B cell (primary cell): ENCODE results near the gene WNT9A. TPM values are rescaled to one million over a fixed set of nuclear protein-coding genes. Genes with fewer than 3 reads are reported as not detected.

Source experiments
- ATAC-seq: fragments of 200-7000 bp; cut with Tn5 transposase; one replicate; pipeline ENCODE4 v1.10.0; 2021; ENCODE audit warnings: low read depth, mild to moderate bottlenecking, moderate number of reproducible peaks, moderate library complexity
- CTCF ChIA-PET: fragments of 350-600 bp; sonication (Branson Sonifier 250); formaldehyde crosslinking; loops from one replicate; lab custom pipeline; 2021; ENCODE audit warnings: antibody characterized with exemption, inconsistent platforms; lab: Charles Lee
- POLR2A ChIA-PET: fragments of 350-600 bp; sonication (Branson Sonifier 250); formaldehyde crosslinking; loops from one replicate; lab custom pipeline; 2021; ENCODE audit warnings: antibody characterized with exemption; lab: Charles Lee
- DNase-seq: peaks from one replicate; pipeline ENCODE4 v3.0.0; 2013
- H2AFZ ChIP-seq: 2 replicates; pipeline ENCODE4 v1.6.1; 2012; ENCODE audit warnings: mild to moderate bottlenecking, low read depth, low read length; ENCODE audit not compliant: insufficient read depth, poor library complexity, severe bottlenecking
- H3K27ac ChIP-seq, 2 donors: 1 replicate in 1 of 2; 2 replicates in 1 of 2; pipeline ENCODE4 v1.5.1; 2012 to 2013; ENCODE audit warnings: low read length in 2 of 2, mild to moderate bottlenecking in 2 of 2, moderate library complexity in 1 of 2
- H3K27me3 ChIP-seq, 4 experiments: fragments of 200-600 bp in 1 of 4; sonication (generic) in 1 of 4; replicated peaks in 1 of 4; 1 replicate in 2 of 4; 2 replicates in 2 of 4; pipeline versions ENCODE4 v1.6.1 to v1.7.0; 2013 to 2016; ENCODE audit warnings: low read length in 3 of 4, mild to moderate bottlenecking in 2 of 4, mixed read lengths in 1 of 4, moderate library complexity in 1 of 4; ENCODE audit not compliant: insufficient read depth in 4 of 4, control insufficient read depth in 3 of 4; ENCODE audit errors: control extremely low read depth in 1 of 4
- H3K36me3 ChIP-seq, 2 experiments: replicated peaks in 1 of 2; 1 replicate in 1 of 2; 2 replicates in 1 of 2; pipeline versions ENCODE4 v1.6.1 to v1.7.1; 2013; ENCODE audit warnings: low read length in 1 of 2; ENCODE audit not compliant: insufficient read depth in 2 of 2, control insufficient read depth in 1 of 2; ENCODE audit errors: control extremely low read depth in 1 of 2, extremely low read depth in 1 of 2
- H3K4me1 ChIP-seq, 2 donors: fragments of 200-600 bp in 1 of 2; sonication (generic) in 1 of 2; 1 replicate in 1 of 2; 2 replicates in 1 of 2; pipeline versions ENCODE4 v1.5.1 to v1.6.1; 2013 to 2017; ENCODE audit warnings: low read length in 2 of 2; ENCODE audit not compliant: control insufficient read depth in 2 of 2, insufficient read depth in 2 of 2
- H3K4me2 ChIP-seq: replicated peaks from 2 replicates; pipeline ENCODE3; 2012; ENCODE audit warnings: mild to moderate bottlenecking, low read depth, low read length; ENCODE audit not compliant: poor library complexity, severe bottlenecking
- H3K4me3 ChIP-seq, 5 experiments: fragments of 200-600 bp in 1 of 5; sonication (generic) in 1 of 5; 1 replicate in 3 of 5; 2 replicates in 2 of 5; pipeline versions ENCODE4 v1.5.1 to v1.7.0; 2011 to 2016; ENCODE audit warnings: low read length in 4 of 5, mild to moderate bottlenecking in 4 of 5, low read depth in 2 of 5, control low read depth in 1 of 5, moderate library complexity in 1 of 5; ENCODE audit not compliant: insufficient read depth in 1 of 5; ENCODE audit errors: control extremely low read depth in 1 of 5, extremely low read depth in 1 of 5
- H3K79me2 ChIP-seq: fragments of 200-600 bp; sonication (generic); one replicate; pipeline ENCODE4 v1.6.0; 2016; ENCODE audit warnings: low read length; ENCODE audit not compliant: control insufficient read depth, insufficient read depth
- H3K9ac ChIP-seq: fragments of 200-600 bp; sonication (generic); 2 replicates; pipeline ENCODE4 v1.6.1; 2017; ENCODE audit warnings: mild to moderate bottlenecking, low read length, moderate library complexity
- H3K9me3 ChIP-seq, 3 donors: one replicate each; pipeline versions ENCODE4 v1.6.1 to v1.7.1; 2013; ENCODE audit warnings: low read length in 2 of 3; ENCODE audit not compliant: control insufficient read depth in 2 of 3, insufficient read depth in 1 of 3; ENCODE audit errors: control extremely low read depth in 1 of 3
- H4K20me1 ChIP-seq: 2 replicates; pipeline ENCODE4 v1.6.0; 2012; ENCODE audit warnings: mild to moderate bottlenecking, low read length; ENCODE audit not compliant: insufficient read depth, control insufficient read depth, poor library complexity, severe bottlenecking
- H3K27ac Mint-ChIP-seq: one replicate; pipeline ENCODE4 v1.8.0; 2021; ENCODE audit warnings: mixed read lengths
- H3K27me3 Mint-ChIP-seq: one replicate; pipeline ENCODE4 v1.8.0; 2021; ENCODE audit warnings: mixed read lengths
- H3K4me1 Mint-ChIP-seq: one replicate; pipeline ENCODE4 v1.8.0; 2021; ENCODE audit warnings: mixed read lengths
- H3K4me3 Mint-ChIP-seq: one replicate; pipeline ENCODE4 v1.8.0; 2021; ENCODE audit warnings: mixed read lengths
- H3K9me3 Mint-ChIP-seq: one replicate; pipeline ENCODE4 v1.8.0; 2022; ENCODE audit warnings: mixed read lengths; ENCODE audit not compliant: insufficient read depth
- CTCF ChIP-seq: fragments of 200-600 bp; IDR thresholded peaks from one replicate; pipeline ENCODE4 v1.8.0; 2022; ENCODE audit warnings: antibody characterized with exemption, mild to moderate bottlenecking
- EZH2 ChIP-seq: IDR thresholded peaks from 2 replicates; pipeline ENCODE4 v1.6.1; 2012; ENCODE audit warnings: borderline replicate concordance, low read depth, mild to moderate bottlenecking, moderate library complexity, low read length; ENCODE audit not compliant: insufficient read depth, poor library complexity, severe bottlenecking
- WGBS: methylation state at CpG from one replicate; pipeline ENCODE4 v1.1.5; 2013; ENCODE audit warnings: missing lambda C conversion rate; ENCODE audit not compliant: insufficient coverage; 5-methylcytosine and 5-hydroxymethylcytosine counted together
- intact Hi-C: fragments of 100-400 bp; cut with micrococcal nuclease; formaldehyde crosslinking; loops from one replicate; pipeline ENCODE4 v1.10.0; 2022
- polyA plus RNA-seq: library from polyadenylated mRNA; depleted of rRNA; stranded (reverse); fragments of >200 nt; gene quantifications from 2 replicates; pipeline ENCODE4 v1.2.3, GENCODE V29; 2012
- total RNA-seq, 2 donors: library from RNA; stranded (reverse); fragments of 120-200 nt in 1 of 2; gene quantifications; 1 replicate in 1 of 2; 2 replicates in 1 of 2; pipeline versions ENCODE4 v1.2.3 to v1.2.4, GENCODE V29; 2013 to 2022

The WNT9A gene
- total and polyA plus RNA-seq, 2 donors (not counting 1 experiment from before 2014, with no cell fraction given), result 0.04 TPM; not detected in 1

- no peak overlapping the region for H3K27ac ChIP-seq
- H3K9ac ChIP-seq, result no peak overlapping the region
- ATAC-seq (no peak), DNase-seq (no peak)
- peaks cover 41% of the 10 kb centered on the region for H3K27me3 Mint-ChIP-seq
- H2AFZ ChIP-seq, result no peak overlapping the region
- H3K27ac Mint-ChIP-seq, result no peak overlapping the region
- no peaks in the 10 kb centered on the region for H3K9me3 Mint-ChIP-seq
- no peaks in the 10 kb centered on the region for H3K79me2 ChIP-seq
- no peaks in the 10 kb centered on the region for H4K20me1 ChIP-seq
- H3K36me3 ChIP-seq, result no peaks in the 10 kb centered on the region
- H3K4me1 Mint-ChIP-seq, result no peaks in the 10 kb centered on the region
- 93% methylated on average over 1 of the region's 2 CpGs for WGBS
- peaks cover 0 to 7% (median 2%) of the 10 kb centered on the region in 3 donors for H3K9me3 ChIP-seq
- ChIA-PET CTCF (interaction anchor here (0.5 kb wide), 1 partner anchor 16 kb away, joined by 3 read pairs; no protein-coding TSS in a partner anchor), POLR2A (no interaction called here)
- TF ChIP-seq CTCF, result no peak
- intact Hi-C loops, result no loop called here
- H3K4me3 Mint-ChIP-seq, result no peak overlapping the region
- no peak overlapping the region for H3K4me3 ChIP-seq
- no peak overlapping the region for H3K4me2 ChIP-seq
- H3K27me3 ChIP-seq, result peaks cover 0 to 15% (median 5%) of the 10 kb centered on the region in 4 experiments
- no peaks in the 10 kb centered on the region for H3K4me1 ChIP-seq
Measured at GRCh38 chr1:227958617-227959324, 11.0 kb upstream of the WNT9A start.

- no peak for TF ChIP-seq CTCF
- TF ChIP-seq EZH2, result no peak
- POLR2A ChIA-PET, result no interaction called here
- ATAC-seq, result no peak
Measured at GRCh38 chr1:227955808-227956207, 8.1 kb upstream of the WNT9A start.

More at GRCh38 chr1:227955808-227956207, 8.1 kb upstream of the WNT9A start:
- Histone ChIP-seq H3K27ac (no peak overlapping the region), H4K20me1 (no peaks in the 10 kb centered on the region), H3K9me3 (peaks cover 0 to 7% (median 2%) of the 10 kb centered on the region in 3 donors), H3K4me2 (no peak overlapping the region), H3K79me2 (no peaks in the 10 kb centered on the region), H3K36me3 (no peaks in the 10 kb centered on the region), H3K4me1 (no peaks in the 10 kb centered on the region), H3K4me3 (no peak overlapping the region), H3K27me3 (peaks cover 0 to 11% (median 5%) of the 10 kb centered on the region in 4 experiments), H3K9ac (no peak overlapping the region), H2AFZ (no peak overlapping the region)
- CTCF ChIA-PET, result interaction anchor here (5.3 kb wide), 1 partner anchor 193 kb away, joined by 45 read pairs; no protein-coding TSS in a partner anchor
- intact Hi-C loops, result loop anchor here (2.0 kb wide), 1 partner anchor 475 kb away; no protein-coding TSS in a partner anchor
- H3K4me1 Mint-ChIP-seq, result no peaks in the 10 kb centered on the region
- no peak overlapping the region for H3K27ac Mint-ChIP-seq
- H3K4me3 Mint-ChIP-seq, result no peak overlapping the region
- H3K9me3 Mint-ChIP-seq, result no peaks in the 10 kb centered on the region
- H3K27me3 Mint-ChIP-seq, result peaks cover 39% of the 10 kb centered on the region
- DNase-seq, result no peak
